ENCODE results near the gene TRIM17.

Gene TRIM17

GRCh38 chr1:228415853-228416216 is 826 bp downstream of the TRIM17 start:
- TF ChIP-seq POLR2A (IDR thresholded peaks at IDR 0.05; ENCODE audit: low read depth, low read length): no peak
- DNase-seq (ENCODE audit: insufficient read length, low spot score) (no peak), FAIRE-seq (no peak)

GRCh38 chr1:228415221-228415620 is 1.4 kb downstream of the TRIM17 start:
- DNase-seq (ENCODE audit: insufficient read length, low spot score) (no peak), FAIRE-seq (no peak)
- TF ChIP-seq POLR2A (IDR thresholded peaks at IDR 0.05; ENCODE audit: low read depth, low read length): no peak

GRCh38 chr1:228414511-228415211 is 2.0 kb downstream of the TRIM17 start:
- TF ChIP-seq POLR2A (IDR thresholded peaks at IDR 0.05; ENCODE audit: low read depth, low read length): no peak
- FAIRE-seq (no peak), DNase-seq (ENCODE audit: insufficient read length, low spot score) (no peak)

- DNase-seq (ENCODE audit: insufficient read length, low spot score) (no peak), FAIRE-seq (no peak)
- TF ChIP-seq POLR2A (IDR thresholded peaks at IDR 0.05; ENCODE audit: low read depth, low read length): no peak
Measured at GRCh38 chr1:228413241-228414010, 3.2 kb downstream of the TRIM17 start.

- TF ChIP-seq POLR2A (IDR thresholded peaks at IDR 0.05; ENCODE audit: low read depth, low read length): no peak
- FAIRE-seq (no peak), DNase-seq (ENCODE audit: insufficient read length, low spot score) (no peak)
Measured at GRCh38 chr1:228411548-228412430, 4.9 kb downstream of the TRIM17 start.

GRCh38 chr1:228411121-228411520 is 5.5 kb downstream of the TRIM17 start:
- no peak for FAIRE-seq
- DNase-seq (ENCODE audit: insufficient read length, low spot score): no peak
- no peak for TF ChIP-seq POLR2A (IDR thresholded peaks at IDR 0.05; ENCODE audit: low read depth, low read length)

GRCh38 chr1:228410671-228411070 is 6.0 kb downstream of the TRIM17 start:
- TF ChIP-seq POLR2A (IDR thresholded peaks at IDR 0.05; ENCODE audit: low read depth, low read length): no peak
- no peak for FAIRE-seq
- no peak for DNase-seq (ENCODE audit: insufficient read length, low spot score)

GRCh38 chr1:228410015-228410414 is 6.6 kb downstream of the TRIM17 start:
- no peak for TF ChIP-seq POLR2A (IDR thresholded peaks at IDR 0.05; ENCODE audit: low read depth, low read length)
- no peak for DNase-seq (ENCODE audit: insufficient read length, low spot score)
- FAIRE-seq: no peak

- no peak for TF ChIP-seq POLR2A (IDR thresholded peaks at IDR 0.05; ENCODE audit: low read depth, low read length)
- DNase-seq (ENCODE audit: insufficient read length, low spot score): no peak
- FAIRE-seq: no peak
Measured at GRCh38 chr1:228408869-228409805, 7.5 kb downstream of the TRIM17 start.

GRCh38 chr1:228408041-228408868 is 8.4 kb downstream of the TRIM17 start:
- DNase-seq (ENCODE audit: insufficient read length, low spot score): no peak

GRCh38 chr1:228407106-228408040 is 9.3 kb downstream of the TRIM17 start:
- DNase-seq (ENCODE audit: insufficient read length, low spot score): no peak
- FAIRE-seq: no peak
- peak; percentile 69 for TF ChIP-seq POLR2A (IDR thresholded peaks at IDR 0.05; ENCODE audit: low read depth, low read length)

More at GRCh38 chr1:228408041-228408868, 8.4 kb downstream of the TRIM17 start:
- no peak for TF ChIP-seq POLR2A (IDR thresholded peaks at IDR 0.05; ENCODE audit: low read depth, low read length)
- FAIRE-seq: no peak

GRCh38 chr1:228405979-228406228 is 10.8 kb downstream of the TRIM17 start:
- no peak for FAIRE-seq
- no peak for TF ChIP-seq POLR2A (IDR thresholded peaks at IDR 0.05; ENCODE audit: low read depth, low read length)

More at GRCh38 chr1:228405979-228406228, 10.8 kb downstream of the TRIM17 start:
- no peak for DNase-seq (ENCODE audit: insufficient read length, low spot score)

All from H54 (cell line).